RPMI7951 (cell line): Measurements from ENCODE around the gene MSL2. TPM values are rescaled to one million over a fixed set of nuclear protein-coding genes. Genes with fewer than 3 reads are reported as not detected.
"Not testable (repeated sequence)": the region's sequence is repeated elsewhere in the genome, so short reads cannot be mapped to it uniquely, and the experiment has no call there.

Experiments
- DNase-seq: peaks from one replicate; pipeline ENCODE4 v3.0.0-alpha.2; 2012; ENCODE audit warnings: low read depth
- total RNA-seq: library from RNA; depleted of rRNA; stranded (reverse); fragments of >200 nt; shearing (Covaris generic); gene quantifications from 2 replicates; pipeline ENCODE4 v1.2.3, GENCODE V29; 2014; rRNA removed

The MSL2 gene, protein sequence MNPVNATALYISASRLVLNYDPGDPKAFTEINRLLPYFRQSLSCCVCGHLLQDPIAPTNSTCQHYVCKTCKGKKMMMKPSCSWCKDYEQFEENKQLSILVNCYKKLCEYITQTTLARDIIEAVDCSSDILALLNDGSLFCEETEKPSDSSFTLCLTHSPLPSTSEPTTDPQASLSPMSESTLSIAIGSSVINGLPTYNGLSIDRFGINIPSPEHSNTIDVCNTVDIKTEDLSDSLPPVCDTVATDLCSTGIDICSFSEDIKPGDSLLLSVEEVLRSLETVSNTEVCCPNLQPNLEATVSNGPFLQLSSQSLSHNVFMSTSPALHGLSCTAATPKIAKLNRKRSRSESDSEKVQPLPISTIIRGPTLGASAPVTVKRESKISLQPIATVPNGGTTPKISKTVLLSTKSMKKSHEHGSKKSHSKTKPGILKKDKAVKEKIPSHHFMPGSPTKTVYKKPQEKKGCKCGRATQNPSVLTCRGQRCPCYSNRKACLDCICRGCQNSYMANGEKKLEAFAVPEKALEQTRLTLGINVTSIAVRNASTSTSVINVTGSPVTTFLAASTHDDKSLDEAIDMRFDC
- total RNA-seq, result 13.1 and 13.7 TPM in 2 replicates

- no peak for DNase-seq
Observed at GRCh38 chr3:136196064-136196400, at the start of gene MSL2. Gene MSL2, minus strand, starts transcription at chr3:136196335. Its CDS starts 1,222 bp downstream, at chr3:136195113.

- no peak for DNase-seq
Observed at GRCh38 chr3:136245691-136246090, 49.6 kb upstream of the MSL2 start.

DNA sequence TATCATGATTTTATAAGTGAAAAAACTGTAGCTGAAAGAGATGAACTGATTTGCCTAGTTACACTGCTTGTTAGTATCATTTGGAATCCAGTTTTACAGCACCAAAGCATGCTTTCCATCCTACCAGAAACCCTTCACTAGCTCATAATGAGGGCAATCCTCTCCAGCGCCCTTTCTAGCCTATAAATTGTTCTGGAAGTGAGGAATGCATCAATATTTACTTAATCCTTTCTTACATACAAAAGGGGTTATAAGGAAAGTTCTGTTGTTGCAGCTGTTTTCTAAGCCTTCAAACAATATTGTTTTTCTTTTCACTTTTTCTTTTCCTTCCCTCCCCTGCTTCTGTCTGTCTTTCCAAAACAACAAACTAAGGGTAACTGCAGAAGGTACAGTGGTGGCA lies 43.0 kb upstream of the MSL2 start:
- no peak for DNase-seq

DNA sequence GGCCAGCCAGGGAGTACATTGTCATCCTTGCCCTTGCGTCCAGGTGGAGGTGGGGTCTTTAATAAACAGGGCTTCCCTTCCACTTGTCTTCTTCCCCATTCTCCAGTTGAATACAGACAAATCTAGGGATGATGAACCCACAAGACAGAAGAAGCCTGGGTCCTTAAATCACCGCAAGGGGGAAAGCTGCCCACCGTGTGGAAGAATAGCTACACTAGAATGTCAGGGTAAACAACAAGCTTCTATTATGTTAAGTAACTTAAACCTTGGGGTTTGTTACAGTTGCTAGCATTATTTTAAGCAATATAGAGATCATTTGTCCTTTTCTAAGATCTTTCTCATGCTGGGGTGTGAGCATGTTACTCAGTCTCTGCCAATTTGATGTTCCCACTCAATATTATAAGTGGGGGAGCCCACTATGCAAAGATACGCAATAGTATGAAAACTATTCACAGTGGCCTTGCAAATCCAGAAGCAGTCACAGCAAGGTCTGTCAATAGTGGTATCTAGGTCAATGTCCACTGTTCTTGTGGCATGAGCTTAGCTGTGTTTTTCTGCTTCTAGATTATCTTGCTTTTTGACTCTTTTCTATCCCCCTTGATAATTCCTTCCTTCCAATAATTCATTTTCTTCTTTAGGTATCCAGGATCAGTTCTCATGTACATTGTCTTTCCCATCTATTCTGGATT lies 42.0 kb upstream of the MSL2 start:
- no peak for DNase-seq

GRCh38 chr3:136237103-136237502 lies 41.0 kb upstream of the MSL2 start:
- DNase-seq, result no peak

DNA sequence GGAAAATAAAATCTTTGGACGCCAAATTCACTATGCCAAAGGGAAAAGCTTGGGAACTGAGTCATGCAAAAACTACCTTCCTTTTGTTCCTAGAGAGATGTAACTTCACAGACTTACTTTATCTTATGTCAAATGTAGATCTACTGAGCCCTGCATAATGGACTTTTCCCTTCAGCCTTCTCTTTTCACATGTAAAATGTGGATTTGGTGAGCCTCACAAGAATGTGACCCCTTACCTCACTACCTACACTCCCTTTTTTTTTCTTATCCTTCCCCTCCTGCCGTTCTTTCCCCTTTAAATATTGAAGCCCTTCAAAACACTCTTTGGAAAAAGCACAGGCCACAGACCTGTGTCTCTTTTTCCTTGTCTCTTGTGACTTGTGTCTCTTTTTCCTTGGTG lies 40.0 kb upstream of the MSL2 start:
- no peak for DNase-seq

DNA sequence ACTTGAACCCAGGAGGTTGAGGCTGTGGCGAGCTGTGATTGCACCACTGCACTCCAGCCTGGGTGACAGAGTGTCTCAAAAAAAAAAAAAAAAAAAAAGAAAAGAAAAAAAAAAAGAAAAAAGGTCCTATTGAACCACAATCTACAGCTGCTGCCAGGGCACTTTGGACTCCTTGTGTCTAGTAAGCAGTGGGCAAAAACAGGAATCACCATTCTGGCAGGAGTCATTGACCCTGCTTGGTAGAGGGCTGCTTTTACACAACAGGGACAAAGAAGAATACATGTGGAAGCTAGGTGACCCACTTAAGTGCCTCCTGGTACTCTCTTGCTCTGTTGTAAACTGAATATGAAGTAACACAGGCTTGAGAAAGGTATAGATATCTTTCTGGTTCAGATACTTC lies 39.4 kb upstream of the MSL2 start:
- DNase-seq, result no peak

DNA sequence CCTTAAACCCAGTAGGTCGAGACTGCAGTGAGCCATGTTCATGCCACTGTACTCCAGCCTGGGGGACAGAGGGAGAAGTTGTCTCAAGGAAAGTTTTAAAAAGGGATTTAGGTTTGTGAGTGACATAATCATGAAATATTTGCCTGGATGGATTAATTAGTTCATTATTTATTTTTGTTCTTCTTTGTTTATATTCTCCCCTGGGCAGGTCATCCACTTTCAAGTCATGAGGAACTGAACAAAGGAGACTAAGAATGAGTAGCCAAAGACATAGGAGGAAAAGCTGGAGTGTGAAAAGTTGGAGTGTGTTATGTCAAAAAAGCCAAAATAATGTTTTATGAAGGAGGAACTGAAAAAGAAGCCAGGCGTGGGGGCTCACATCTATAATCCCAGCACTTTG lies 36.3 kb upstream of the MSL2 start:
- no peak for DNase-seq

- DNase-seq, result peak; percentile 56
Observed at GRCh38 chr3:136222746-136223145, 26.6 kb upstream of the MSL2 start.

DNA sequence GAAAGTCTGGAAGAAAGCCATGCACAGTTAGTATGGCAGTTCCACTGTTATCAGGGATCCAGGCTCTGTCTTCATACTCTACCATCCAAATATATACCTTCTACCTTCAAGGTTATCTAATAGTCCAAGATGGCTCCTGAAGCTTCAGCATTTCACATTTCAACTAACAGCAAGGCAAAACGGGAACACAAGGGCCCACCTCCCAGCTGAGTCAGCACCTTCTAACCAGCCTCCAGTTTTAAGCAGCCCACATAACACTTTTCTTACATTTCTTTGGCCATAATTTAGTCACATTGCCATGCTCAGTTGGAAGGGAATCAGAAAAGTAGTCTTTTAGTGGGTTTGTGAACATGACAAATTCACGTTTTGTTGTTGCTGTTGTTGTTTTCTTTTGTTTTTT lies 15.4 kb upstream of the MSL2 start:
- DNase-seq, result no peak

DNA sequence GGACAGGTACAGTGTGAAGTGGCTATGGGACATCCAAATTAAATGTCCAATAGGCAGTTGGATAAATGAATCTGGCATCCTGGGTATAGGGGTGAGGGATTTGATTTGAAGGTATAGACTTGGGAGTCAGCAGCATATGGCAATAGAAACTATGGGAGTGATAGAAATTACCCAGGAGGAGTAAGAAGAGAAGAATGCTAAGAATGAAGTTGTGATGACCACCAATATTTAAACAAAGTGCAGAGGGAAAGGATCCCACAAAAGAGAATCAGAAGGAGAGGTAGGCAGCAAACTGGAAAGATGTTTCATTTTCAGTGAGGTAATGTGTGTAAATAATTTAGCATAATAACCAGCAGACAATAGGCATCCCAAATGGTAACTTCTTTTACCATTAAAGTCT lies 13.8 kb upstream of the MSL2 start:
- peak; percentile 61 for DNase-seq

DNA sequence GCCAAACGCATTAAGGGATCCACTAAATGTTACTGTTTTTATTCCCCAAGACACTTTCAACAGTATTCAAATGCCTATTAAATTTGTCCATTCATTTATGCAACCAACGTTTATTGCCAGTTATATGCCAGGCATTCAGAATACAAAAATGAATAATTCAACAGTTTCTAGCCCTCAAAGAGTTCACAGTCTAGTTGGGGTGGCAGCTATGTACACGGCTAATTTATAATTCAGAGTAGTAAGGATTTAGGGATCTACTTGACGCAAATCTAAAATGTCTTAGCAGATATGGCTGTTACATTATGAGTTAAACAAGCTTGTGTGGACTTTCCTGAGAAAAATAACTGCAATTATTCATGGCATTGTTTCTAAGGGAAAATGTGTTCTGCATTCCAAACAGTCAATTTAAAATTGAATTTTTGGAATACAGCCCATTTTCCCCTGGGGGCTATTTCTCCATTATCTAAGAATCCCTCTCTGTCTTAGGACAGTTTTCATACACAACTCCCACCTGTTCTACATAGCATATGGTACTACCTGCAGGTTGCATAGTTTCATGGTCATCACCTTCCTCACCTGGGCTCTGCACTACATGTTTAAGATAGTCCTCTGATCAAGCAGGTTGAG lies 11.5 kb upstream of the MSL2 start:
- DNase-seq, result peak; percentile 18

DNA sequence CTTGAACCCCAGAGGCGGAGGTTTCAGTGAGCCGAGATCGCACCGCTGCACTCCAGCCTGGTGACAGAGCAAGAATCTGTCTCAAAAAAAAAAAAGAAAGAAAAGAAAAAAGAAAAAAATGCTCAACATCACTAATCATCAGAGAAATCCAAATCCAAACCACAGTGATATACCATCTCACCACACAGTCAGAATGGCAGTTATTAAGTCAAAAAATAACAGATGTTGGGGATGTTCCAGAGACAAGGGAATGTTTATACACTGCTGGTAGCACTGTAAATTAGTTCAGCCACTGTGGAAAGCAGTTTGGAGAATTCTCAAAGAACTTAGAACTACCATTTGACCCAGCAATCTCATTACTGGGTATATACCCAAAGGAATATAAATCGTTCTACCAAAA lies 3.1 kb upstream of the MSL2 start:
- peak; percentile 31 for DNase-seq

- DNase-seq, result not testable (repeated sequence)
Observed at GRCh38 chr3:136198462-136199078, 2.4 kb upstream of the MSL2 start.

GRCh38 chr3:136197159-136197793 lies 1.1 kb upstream of the MSL2 start:
- peak; percentile 9 for DNase-seq

- DNase-seq, result peak; percentile 99
Observed at GRCh38 chr3:136196401-136197158, 445 bp upstream of the MSL2 start.

DNA sequence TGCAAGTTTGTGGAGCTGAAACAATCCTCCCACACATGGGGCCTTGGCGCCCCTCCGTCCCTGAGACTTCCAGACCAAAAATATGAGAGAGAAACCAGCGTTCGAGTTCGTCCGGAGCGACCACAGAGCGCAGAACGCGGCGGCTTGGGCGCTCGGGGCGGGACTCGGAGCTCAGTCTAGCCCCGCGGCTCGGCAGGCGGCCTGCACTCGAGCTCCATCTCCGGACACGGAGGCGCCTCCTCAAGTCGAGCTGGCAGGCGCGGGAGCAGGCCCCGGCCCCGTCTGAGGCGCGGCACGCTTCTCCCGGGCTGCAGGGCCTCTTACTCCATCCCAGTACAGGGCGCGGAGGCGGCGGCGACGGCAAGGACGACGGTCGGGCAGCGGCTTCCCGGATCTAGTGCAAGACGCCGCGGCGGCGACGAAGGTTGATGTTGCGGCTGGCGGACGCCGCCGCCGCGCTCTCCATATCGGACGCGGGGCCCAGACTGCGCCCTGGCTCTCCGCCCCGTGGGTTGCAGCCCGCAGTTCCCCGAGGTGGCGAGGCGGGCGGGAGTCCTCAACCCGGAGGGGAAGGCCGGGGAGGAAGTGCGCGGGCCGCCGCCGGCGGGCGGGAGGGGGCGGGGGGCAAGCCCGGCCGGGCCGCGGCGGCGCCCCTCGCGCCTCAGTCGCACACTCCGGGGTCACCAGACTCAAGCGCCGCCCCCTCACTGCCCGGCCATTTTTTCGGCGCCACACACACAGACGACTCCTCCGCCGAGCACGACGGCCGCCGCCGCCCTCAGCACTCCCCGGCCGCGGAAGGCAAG lies 674 bp downstream of the MSL2 start:
- DNase-seq, result peak; percentile 78

- DNase-seq, result peak; percentile 27
Observed at GRCh38 chr3:136194409-136195257, 1.5 kb downstream of the MSL2 start.
